PFSK-1 (cell line): ENCODE measurements around the gene TEX38.

Source experiments
- FOXP2 ChIP-seq: optimal IDR thresholded peaks from 2 replicates; pipeline ENCODE3; 2011; ENCODE audit warnings: borderline replicate concordance, control low read depth, inconsistent platforms; ENCODE audit not compliant: insufficient read depth; ENCODE audit errors: extremely low read length, extremely low read depth
- POLR2AphosphoS5 ChIP-seq: IDR thresholded peaks from 2 replicates; pipeline ENCODE4 v1.6.1; 2012; ENCODE audit warnings: low read depth, mild to moderate bottlenecking, control low read depth, low read length, moderate library complexity
- REST ChIP-seq, 2 experiments: IDR thresholded peaks; 2 replicates each; pipeline versions ENCODE4 v1.6.1 to v1.8.0; 2011 to 2012; ENCODE audit warnings: low read depth in 2 of 2, low read length in 2 of 2, control low read depth in 1 of 2, inconsistent platforms in 1 of 2, mild to moderate bottlenecking in 1 of 2, moderate library complexity in 1 of 2; ENCODE audit not compliant: insufficient read depth in 1 of 2
- SIN3A ChIP-seq: IDR thresholded peaks from 2 replicates; pipeline ENCODE4 v1.6.1; 2012; ENCODE audit warnings: mild to moderate bottlenecking, low read length, moderate library complexity, borderline replicate concordance; ENCODE audit not compliant: insufficient read depth
- TAF1 ChIP-seq: IDR thresholded peaks from 2 replicates; pipeline ENCODE4 v1.6.1; 2012; ENCODE audit warnings: low read length, control low read depth, borderline replicate concordance; ENCODE audit not compliant: insufficient read depth

Gene TEX38

GRCh38 chr1:46682064-46682463, 10.4 kb downstream of the TEX38 start:
- TF ChIP-seq FOXP2 (no peak), POLR2AphosphoS5 (no peak), REST (IDR thresholded peaks at IDR 0.05; ENCODE audit: insufficient read depth in 1 of 2, low read depth in 2 of 2, low read length in 2 of 2) (no peak), SIN3A (no peak), TAF1 (no peak)

DNA sequence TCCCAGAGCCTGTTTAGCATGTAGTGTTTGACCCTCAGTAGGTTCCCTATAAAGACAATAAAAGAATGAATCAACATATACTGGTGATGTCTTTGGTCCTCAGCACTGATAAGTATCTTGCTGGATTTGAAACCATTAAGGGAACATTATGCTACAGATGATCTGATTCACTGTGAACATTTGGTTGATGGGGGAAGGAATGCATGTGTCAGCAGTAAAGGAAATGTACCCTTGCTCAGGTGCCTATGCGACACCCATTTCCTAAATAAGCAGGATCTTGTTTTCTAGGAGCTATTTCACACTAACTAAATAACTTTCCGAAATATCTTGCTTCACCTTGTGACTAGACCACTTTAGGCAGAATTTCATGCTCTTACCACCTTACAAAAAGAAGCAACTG, 13.0 kb downstream of the TEX38 start:
- no peak for TF ChIP-seq POLR2AphosphoS5
- TF ChIP-seq TAF1 = no peak
- TF ChIP-seq SIN3A = no peak
- TF ChIP-seq REST (IDR thresholded peaks at IDR 0.05; ENCODE audit: insufficient read depth in 1 of 2, low read depth in 2 of 2, low read length in 2 of 2) = no peak
- TF ChIP-seq FOXP2 = no peak

DNA sequence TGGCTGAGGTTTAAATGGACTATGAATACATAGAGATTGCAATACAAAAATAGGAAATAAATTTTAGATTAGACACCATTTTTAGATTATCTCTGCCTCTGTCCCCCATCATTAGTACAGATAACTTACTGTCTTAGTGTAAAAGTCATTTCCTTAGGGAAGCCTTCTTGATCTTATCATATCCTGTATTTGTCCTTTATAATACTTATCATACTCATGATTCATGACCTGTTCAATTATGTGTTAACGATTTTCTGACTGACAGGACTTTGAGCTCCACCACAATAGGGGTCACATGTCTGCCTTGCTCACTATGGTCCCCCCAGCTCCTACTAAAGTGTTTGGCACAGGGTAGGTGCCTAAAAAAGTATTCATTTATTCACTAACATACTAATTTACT, 14.6 kb downstream of the TEX38 start:
- no peak for TF ChIP-seq FOXP2
- TF ChIP-seq REST (IDR thresholded peaks at IDR 0.05; ENCODE audit: insufficient read depth in 1 of 2, low read depth in 2 of 2, low read length in 2 of 2) = no peak
- TF ChIP-seq SIN3A = no peak
- TF ChIP-seq TAF1 = no peak
- TF ChIP-seq POLR2AphosphoS5 = no peak

DNA sequence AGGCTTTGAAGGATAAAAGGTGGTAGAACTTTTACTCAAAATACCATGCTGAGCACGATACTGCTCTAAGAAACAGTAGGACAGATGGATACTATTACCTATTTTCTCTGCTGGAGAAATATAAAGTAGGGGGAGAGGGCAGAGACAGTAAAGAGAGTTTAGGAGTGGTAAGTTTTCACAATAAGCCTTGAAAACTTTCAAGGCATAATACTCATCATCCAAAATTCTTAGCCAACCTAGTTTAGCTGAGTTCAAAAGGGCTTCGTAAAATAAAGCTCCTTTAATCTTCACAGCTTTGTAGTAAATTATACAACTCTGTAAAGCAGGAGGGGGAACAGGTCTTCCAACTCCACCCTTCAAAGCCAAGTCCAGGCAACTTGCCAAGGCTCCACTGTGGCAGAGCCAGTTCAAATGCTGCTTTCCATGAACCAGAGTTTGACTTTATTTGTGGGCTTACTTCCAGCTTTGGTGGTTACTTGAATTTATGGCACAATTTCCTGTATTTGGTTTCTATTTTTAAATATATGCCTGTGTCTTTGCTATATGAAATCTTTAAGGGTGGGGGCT, 15.5 kb downstream of the TEX38 start:
- no peak for TF ChIP-seq SIN3A

GRCh38 chr1:46687921-46688509, 16.4 kb downstream of the TEX38 start:
- TF ChIP-seq POLR2AphosphoS5 = no peak
- no peak for TF ChIP-seq FOXP2
- TF ChIP-seq TAF1 = no peak
- no peak for TF ChIP-seq SIN3A
- TF ChIP-seq REST (IDR thresholded peaks at IDR 0.05; ENCODE audit: insufficient read depth in 1 of 2, low read depth in 2 of 2, low read length in 2 of 2) = no peak
